Parathyroid adenoma (tissue), 2 donors: ENCODE results near the gene C3orf52.
A peak's percentile ranks its signal among the peaks of the same experiment; 100 is the strongest.
"Not testable (repeated sequence)": the region's sequence is repeated elsewhere in the genome, so short reads cannot be mapped to it uniquely, and the experiment has no call there.

Experiments
- H2AFZ ChIP-seq: fragments of 300-600 bp; sonication (generic); one replicate; pipeline ENCODE4 v1.7.0; 2017; ENCODE audit warnings: antibody characterized with exemption, mild to moderate bottlenecking
- H3K27ac ChIP-seq: fragments of 300-600 bp; sonication (generic); one replicate; pipeline ENCODE4 v1.7.0; 2017
- H3K27me3 ChIP-seq: fragments of 300-600 bp; sonication (generic); one replicate; pipeline ENCODE4 v1.7.0; 2017; ENCODE audit warnings: low read length; ENCODE audit not compliant: control insufficient read depth, insufficient read depth
- H3K36me3 ChIP-seq: fragments of 300-600 bp; sonication (generic); one replicate; pipeline ENCODE4 v1.7.0; 2017; ENCODE audit warnings: low read length; ENCODE audit not compliant: control insufficient read depth, insufficient read depth
- H3K4me1 ChIP-seq: fragments of 300-600 bp; sonication (generic); one replicate; pipeline ENCODE4 v1.7.0; 2017; ENCODE audit warnings: control low read depth
- H3K4me2 ChIP-seq: fragments of 300-600 bp; sonication (generic); one replicate; pipeline ENCODE4 v1.7.0; 2017; ENCODE audit warnings: low read length
- H3K4me3 ChIP-seq: fragments of 300-600 bp; sonication (generic); one replicate; pipeline ENCODE4 v1.7.0; 2017; ENCODE audit warnings: low read depth, low read length
- H3K79me2 ChIP-seq: fragments of 300-600 bp; sonication (generic); one replicate; pipeline ENCODE4 v1.7.0; 2017; ENCODE audit warnings: control low read depth
- H3K9ac ChIP-seq: fragments of 300-600 bp; sonication (generic); one replicate; pipeline ENCODE4 v1.7.0; 2017; ENCODE audit warnings: mild to moderate bottlenecking
- H3K9me3 ChIP-seq: fragments of 300-600 bp; sonication (generic); one replicate; pipeline ENCODE4 v1.7.0; 2017; ENCODE audit warnings: low read length; ENCODE audit not compliant: control insufficient read depth
- CTCF ChIP-seq: fragments of 300-600 bp; sonication (generic); IDR thresholded peaks from one replicate; pipeline ENCODE4 v1.7.0; 2017; ENCODE audit warnings: antibody characterized with exemption, mild to moderate bottlenecking
- donor health status: primary hyperparathyroidism.

Gene C3orf52

GRCh38 chr3:112086076-112086854 is at the start of gene C3orf52:
Gene C3orf52, plus strand, starts transcription at chr3:112086389. Its CDS starts 19 bp downstream, at chr3:112086408.
- Histone ChIP-seq H3K36me3 (no peaks in the 10 kb centered on the region), H3K4me2 (peak within 1 kb of the TSS; percentile 80), H3K79me2 (no peaks in the 10 kb centered on the region), H3K4me1 (no peaks in the 10 kb centered on the region), H3K27ac (no peak within 1 kb of the TSS), H3K9ac (no peak within 1 kb of the TSS), H3K9me3 (no peaks in the 10 kb centered on the region), H2AFZ (peak within 1 kb of the TSS; percentile 80), H3K27me3 (no peaks in the 10 kb centered on the region), H3K4me3 (peak within 1 kb of the TSS; percentile 49)
- TF ChIP-seq CTCF: no peak

GRCh38 chr3:112037194-112037593 is 49.0 kb upstream of the C3orf52 start:
- not testable (repeated sequence) for H3K27ac ChIP-seq, H3K9ac ChIP-seq, H3K27me3 ChIP-seq, H3K79me2 ChIP-seq, H2AFZ ChIP-seq, H3K4me2 ChIP-seq, H3K36me3 ChIP-seq, H3K9me3 ChIP-seq, H3K4me1 ChIP-seq, H3K4me3 ChIP-seq

GRCh38 chr3:112038863-112039262 is 47.3 kb upstream of the C3orf52 start:
- Histone ChIP-seq H2AFZ (no peak overlapping the region), H3K27ac (no peak overlapping the region), H3K4me3 (no peak overlapping the region), H3K79me2 (no peaks in the 10 kb centered on the region), H3K4me2 (no peak overlapping the region), H3K27me3 (no peaks in the 10 kb centered on the region), H3K9ac (no peak overlapping the region), H3K9me3 (no peaks in the 10 kb centered on the region), H3K4me1 (no peaks in the 10 kb centered on the region), H3K36me3 (no peaks in the 10 kb centered on the region)
- TF ChIP-seq CTCF: no peak

- no peak for TF ChIP-seq CTCF
- Histone ChIP-seq H3K9me3 (no peaks in the 10 kb centered on the region), H3K4me1 (no peaks in the 10 kb centered on the region)
Measured at GRCh38 chr3:112041321-112041720, 44.9 kb upstream of the C3orf52 start.

GRCh38 chr3:112042842-112043280 is 43.3 kb upstream of the C3orf52 start:
- Histone ChIP-seq H3K9me3 (no peaks in the 10 kb centered on the region), H3K4me1 (no peaks in the 10 kb centered on the region), H3K4me3 (no peak overlapping the region), H3K27me3 (no peaks in the 10 kb centered on the region), H2AFZ (no peak overlapping the region), H3K9ac (no peak overlapping the region), H3K4me2 (no peak overlapping the region), H3K27ac (no peak overlapping the region), H3K79me2 (no peaks in the 10 kb centered on the region), H3K36me3 (no peaks in the 10 kb centered on the region)
- TF ChIP-seq CTCF: no peak

More at GRCh38 chr3:112041321-112041720, 44.9 kb upstream of the C3orf52 start:
- Histone ChIP-seq H3K27ac (no peak overlapping the region), H3K79me2 (no peaks in the 10 kb centered on the region), H3K36me3 (no peaks in the 10 kb centered on the region), H3K4me2 (no peak overlapping the region), H3K27me3 (no peaks in the 10 kb centered on the region), H2AFZ (peak overlapping the region; percentile 17), H3K9ac (no peak overlapping the region), H3K4me3 (no peak overlapping the region)
